HG03066 (cell line): Measurements from ENCODE around the gene SMARCAL1.

Experiments
- ATAC-seq: cut with Tn5 transposase; IDR thresholded peaks from one replicate; pipeline ENCODE4 v1.9.1; 2021; ENCODE audit warnings: low read depth; ENCODE audit not compliant: unreplicated experiment

Gene SMARCAL1

GRCh38 chr2:216392018-216392562 is 20.2 kb upstream of the SMARCAL1 start:
- no peak for ATAC-seq

DNA sequence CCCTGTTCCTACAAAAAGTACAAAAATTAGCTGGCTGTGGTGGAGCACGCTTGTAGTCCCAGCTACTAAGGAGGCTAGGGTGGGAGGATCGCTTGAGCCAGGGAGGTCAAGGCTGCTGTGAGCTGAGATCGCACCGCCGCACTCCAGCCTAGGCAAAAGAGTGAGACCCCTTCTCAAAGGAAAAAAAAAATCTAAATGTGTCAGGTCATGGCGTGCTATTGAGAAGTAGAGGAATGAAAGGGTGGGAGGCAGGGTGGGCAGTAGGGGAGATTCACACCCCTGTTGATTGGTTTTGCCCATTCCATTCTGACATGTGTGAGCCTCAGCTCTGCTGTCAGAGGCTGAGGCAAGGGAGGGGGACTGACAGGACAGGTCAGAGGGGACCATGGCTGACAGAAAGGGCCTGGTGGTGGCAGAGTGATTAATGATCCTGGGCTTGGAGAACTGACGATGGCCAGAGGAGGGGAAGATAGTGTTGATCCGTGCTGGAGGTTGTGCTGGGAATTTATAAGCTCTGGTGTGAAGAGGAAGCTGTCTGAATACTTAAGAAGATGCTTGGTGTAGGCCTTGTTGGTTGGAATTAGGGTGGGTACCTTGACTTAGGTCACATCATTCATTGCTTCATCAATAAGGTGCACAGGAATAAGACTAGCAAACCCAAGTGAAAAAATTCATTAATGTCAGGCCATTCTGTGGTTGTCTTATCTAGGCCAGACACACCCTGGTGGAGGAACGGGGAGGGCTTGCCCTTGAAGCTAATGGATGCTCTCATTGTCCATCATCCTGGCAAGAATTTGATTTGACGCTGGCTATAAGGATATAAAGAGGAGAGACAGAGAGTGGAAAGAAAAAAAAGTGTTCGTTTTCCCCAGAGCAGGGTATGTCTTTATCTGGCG is 19.1 kb upstream of the SMARCAL1 start:
- ATAC-seq: no peak

GRCh38 chr2:216394881-216395280 is 17.4 kb upstream of the SMARCAL1 start:
- no peak for ATAC-seq

- ATAC-seq: no peak
These were observed 12.7 kb upstream of the SMARCAL1 start for GRCh38 chr2:216399621-216400020.

GRCh38 chr2:216402751-216403150 is 9.5 kb upstream of the SMARCAL1 start:
- no peak for ATAC-seq

GRCh38 chr2:216404010-216404618 is 8.2 kb upstream of the SMARCAL1 start:
- ATAC-seq: peak; percentile 72

GRCh38 chr2:216405588-216405987 is 6.7 kb upstream of the SMARCAL1 start:
- no peak for ATAC-seq

DNA sequence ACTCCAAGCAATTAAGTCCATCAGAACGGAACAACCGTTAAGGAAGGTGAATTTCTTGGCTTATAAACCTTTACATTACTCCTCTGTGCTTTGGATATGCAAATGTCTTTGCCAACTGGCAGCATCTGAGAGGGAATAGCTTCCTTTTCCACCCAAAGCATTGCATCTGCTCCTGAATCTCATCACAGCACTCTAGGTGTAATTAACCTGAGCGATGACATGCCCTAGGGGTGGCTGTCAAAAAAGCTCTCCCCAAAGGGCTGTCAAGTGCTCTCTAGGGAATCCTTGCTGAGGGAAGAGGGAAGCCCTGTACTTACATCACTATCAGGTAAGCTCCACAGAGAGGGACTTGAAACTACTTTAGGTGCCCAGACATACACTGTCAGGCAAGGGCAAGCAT is 5.5 kb upstream of the SMARCAL1 start:
- ATAC-seq: no peak

GRCh38 chr2:216408426-216409290 is 3.6 kb upstream of the SMARCAL1 start:
- ATAC-seq: no peak

DNA sequence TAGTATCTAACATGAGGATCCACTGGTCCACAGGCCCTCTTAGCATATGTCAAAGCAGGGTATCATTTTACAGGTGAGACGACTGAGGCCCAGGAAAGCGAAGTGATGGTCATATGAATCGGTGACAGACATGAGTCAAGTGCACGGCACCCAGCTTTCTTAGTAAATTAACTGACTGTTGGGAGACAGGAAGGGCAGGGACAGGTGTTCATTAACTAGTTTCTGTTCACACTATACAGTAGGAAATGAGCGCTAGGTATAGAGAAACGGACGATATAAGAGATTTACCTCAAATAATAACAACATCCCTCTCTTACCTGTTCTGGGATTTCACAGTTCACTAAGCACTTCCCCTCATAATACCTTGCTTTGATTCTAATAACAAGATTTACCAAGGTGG is 1.7 kb upstream of the SMARCAL1 start:
- no peak for ATAC-seq

DNA sequence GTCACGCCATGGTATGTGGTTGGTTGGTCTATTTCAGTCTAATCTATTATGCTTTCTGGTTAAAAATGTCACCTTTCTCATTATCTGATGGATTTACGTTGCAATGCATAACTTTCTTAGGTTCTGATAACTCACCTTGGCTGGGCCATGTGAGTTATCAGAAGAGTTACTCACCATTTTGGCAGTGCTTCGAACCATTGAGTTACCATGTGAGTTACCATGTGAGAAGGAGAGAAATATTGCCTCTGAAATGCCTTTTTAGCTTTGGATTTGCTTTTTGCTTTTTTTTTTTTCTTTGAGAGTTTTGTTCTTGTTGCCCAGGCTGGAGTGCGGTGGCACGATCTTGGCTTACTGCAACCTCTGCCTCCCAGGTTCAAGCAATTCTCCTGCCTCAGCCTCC is 1.6 kb downstream of the SMARCAL1 start:
- ATAC-seq: no peak

DNA sequence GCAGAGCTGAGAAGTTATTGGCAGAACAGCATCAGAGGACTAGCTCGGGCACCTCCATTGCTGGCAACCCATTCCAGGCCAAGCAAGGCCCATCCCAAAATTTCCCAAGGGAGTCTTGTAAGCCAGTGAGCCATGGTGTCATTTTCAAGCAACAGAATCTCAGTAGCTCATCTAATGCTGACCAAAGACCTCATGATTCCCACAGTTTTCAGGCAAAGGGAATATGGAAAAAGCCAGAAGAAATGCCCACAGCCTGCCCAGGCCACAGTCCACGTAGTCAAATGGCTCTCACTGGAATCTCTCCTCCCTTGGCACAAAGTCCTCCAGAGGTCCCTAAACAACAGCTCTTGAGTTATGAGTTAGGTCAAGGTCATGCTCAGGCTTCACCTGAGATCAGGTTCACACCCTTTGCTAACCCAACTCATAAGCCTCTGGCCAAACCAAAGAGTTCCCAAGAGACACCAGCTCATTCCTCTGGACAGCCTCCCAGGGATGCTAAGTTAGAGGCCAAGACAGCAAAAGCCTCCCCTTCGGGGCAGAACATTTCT is 2.6 kb downstream of the SMARCAL1 start:
- ATAC-seq: no peak

GRCh38 chr2:216415541-216415940 is 3.3 kb downstream of the SMARCAL1 start:
- no peak for ATAC-seq

- no peak for ATAC-seq
These were observed 4.5 kb downstream of the SMARCAL1 start for GRCh38 chr2:216416571-216417307.

GRCh38 chr2:216418981-216419380 is 6.7 kb downstream of the SMARCAL1 start:
- ATAC-seq: no peak

GRCh38 chr2:216420367-216421101 is 8.2 kb downstream of the SMARCAL1 start:
- no peak for ATAC-seq

DNA sequence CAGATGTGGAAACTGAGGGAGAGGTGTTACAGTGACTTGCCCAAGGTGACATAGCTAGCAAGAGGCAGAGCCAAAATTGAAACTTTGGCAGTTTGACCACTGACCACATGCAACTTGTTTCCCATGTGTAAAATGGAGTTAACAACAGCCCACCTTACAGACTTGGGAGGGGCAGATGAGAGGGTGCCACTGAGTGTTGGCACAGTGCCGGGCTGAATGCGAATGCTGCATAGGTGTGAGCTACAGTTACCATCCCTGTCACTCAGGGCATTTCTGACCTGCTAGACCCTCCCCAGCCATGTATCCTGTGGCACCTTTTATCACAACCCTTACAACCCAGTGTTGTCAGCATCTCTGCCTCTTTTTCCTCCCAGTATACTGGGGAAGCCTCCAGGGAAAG is 10.8 kb downstream of the SMARCAL1 start:
- ATAC-seq: no peak

DNA sequence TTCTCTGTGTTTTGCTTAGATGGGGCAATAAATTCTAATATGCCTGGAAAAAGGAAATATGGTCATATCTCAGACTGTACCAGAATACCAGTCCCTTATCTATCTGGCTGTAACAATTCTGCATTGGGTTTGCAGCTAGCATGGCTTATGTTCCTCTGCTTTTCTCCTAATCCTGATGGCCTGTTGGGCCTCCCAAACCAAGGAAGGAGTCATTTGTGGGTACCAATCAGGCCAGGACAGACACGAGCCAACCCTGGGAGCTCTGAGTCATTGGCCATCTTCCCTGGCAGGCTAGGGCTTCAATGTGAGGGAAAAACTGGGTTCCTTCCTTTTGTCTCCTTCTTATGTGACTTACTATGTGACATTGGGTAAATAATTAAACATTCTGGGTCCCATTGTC is 12.0 kb downstream of the SMARCAL1 start:
- ATAC-seq: no peak
